ENCODE measurements around the gene HOXA6. TPM values are rescaled to one million over a fixed set of nuclear protein-coding genes. Genes with fewer than 3 reads are reported as not detected.

HOXA6 gene
- total RNA-seq = not detected in 2 replicates

DNA sequence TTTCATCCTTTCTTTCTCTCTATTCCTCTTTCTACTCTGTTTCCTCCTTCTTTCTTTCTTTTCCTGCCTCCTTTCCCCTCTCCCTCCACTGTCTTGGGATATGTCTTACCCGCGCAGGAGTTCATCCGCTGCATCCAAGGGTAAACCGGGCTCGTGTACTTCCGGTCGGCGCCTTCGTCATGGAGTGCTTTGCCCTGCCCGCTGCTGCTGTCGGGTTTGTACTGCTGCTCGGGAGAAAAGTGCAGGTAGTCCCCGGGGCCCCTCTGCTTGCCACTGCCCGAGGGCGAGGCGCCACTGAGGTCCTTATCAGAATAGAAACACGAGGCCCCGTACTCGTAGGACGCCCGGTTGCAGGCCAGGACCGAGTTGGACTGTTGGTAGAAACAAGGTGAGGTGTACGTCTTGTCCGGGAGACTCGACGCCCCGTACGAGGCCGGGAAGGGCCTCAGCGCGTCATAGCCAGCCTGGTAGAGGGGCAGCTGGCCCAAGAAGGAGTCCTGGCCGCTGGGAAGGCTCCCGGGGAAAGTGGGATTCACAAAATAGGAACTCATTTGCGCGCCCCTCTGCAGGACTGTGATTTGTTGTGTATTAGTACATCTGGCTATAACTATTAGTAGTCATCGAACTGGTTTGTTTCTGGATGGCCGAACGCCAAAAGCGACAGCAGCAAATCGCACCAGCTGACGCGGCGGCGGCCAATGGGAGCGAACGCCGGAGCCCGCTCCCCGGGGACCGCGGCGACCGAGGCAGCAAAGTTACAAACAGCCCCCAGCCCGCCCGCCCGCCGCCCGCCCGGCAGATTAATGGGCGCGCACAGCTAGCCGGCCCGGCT lies at the start of gene HOXA6:
Gene HOXA6 (minus strand): TSS at position 576 of the 832 bp plus-strand sequence. CDS start 25 bp downstream, at position 551.
- intact Hi-C loops (cut with micrococcal nuclease) = no loop called here

DNA sequence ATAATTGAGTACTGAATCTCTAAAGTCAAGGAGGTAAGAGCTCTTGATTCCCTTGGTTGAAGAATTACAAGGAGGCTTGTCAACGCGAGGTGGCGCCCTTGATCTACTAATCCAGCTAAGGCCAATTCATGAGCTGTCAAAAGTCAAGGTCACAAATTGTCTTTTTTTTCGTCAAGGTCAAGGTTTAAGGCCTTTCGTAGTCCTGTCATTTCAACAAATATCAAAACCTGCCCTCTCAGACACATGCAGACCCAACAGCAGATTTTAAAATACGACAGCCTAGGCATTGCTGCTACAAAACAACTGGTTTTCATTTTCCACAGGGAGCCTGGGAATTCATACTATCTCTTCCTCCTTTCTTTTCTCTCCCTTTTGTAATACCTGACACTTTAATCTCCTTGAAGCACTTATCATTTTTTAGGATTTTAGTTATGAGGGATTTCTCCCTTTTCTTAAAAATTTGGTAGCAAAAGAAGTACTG lies 48.8 kb upstream of the HOXA6 start:
- intact Hi-C loops (cut with micrococcal nuclease) = loop anchor here (1.0 to 5.0 kb wide), 11 partner anchors 34 to 1656 kb away; no protein-coding TSS in a partner anchor

DNA sequence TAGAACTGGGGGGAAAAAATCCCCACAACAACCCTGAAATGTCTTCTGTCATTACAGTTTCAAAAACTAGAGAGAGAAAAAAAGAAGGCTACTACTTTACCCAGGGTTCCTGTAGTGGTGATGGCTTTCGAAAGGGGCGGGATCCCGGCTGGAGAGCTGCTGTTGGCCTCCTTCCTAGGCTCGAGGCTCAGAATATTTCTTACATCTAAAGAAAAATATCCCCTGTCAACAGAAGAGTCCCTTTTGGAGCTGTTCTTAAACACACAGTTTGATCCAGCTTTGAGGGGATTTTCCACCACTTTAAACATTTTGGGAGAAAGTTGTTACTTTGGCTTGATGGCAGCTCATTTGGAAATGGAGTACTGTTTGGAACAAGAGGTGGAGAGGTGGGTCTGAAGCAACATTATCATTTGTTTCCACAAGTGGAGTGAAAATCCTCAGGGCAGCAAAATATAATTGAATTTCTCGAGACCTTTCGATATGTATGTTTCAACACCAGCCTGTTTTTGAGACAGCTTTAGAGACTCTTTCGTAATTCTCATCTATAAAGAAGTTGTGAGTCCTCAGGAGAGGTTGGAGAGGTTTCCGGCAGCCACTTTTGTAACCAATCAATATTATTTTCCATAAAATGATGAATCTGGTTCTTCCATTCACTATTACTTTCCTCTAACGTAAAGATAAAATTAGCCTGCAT lies 47.3 kb upstream of the HOXA6 start:
- intact Hi-C loops (cut with micrococcal nuclease) = loop anchor here (5.0 kb wide), 2 partner anchors 33 to 1432 kb away; no protein-coding TSS in a partner anchor

DNA sequence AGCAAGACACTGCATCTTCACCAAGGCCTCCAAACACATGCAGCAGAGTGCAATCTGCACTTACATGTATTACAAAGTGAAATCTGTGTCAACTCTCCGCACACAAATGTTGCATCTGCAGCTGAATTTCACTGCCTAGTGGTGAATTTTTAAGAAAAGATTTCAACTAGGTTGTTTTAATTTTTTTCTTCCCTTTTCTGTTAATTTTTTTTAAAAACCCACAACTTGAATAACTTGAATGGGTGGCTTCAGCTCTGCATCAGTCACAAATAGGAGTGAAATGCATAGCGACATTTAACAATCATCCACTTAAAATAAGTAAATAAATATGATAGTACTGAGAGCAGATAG lies 46.4 kb upstream of the HOXA6 start:
- intact Hi-C loops (cut with micrococcal nuclease) = no loop called here

DNA sequence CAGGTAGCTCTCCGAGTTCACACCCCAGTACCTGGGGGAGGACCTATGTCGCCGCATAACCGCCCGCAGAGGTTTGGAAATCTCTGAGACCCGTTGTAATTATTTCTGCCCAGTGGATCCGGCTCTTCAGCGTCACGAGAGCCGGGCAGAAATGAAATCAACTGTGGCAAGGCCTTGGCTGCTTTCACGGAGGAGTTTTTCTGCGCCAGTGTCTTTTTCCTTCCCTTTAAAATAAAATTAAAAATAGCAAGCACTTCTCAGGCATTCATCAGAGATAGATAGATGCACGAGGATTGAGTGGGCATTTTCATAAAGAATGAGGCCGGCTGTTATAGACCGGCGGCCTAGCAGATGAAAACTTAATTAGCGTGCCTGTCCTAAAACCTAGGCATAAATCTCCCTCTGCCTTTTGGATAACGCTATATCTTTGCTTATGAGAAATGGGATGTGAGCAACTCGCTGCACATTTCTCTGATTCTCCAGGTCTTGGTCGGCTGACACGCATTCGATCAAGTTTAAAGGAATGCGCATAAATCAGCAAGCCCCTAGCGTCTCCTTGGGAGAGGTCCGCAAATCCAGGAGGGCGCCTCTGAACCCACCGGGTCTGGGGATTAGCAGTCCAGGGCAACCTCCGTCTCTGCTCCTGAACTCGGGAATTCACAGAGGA lies 45.9 kb upstream of the HOXA6 start:
- intact Hi-C loops (cut with micrococcal nuclease) = no loop called here

DNA sequence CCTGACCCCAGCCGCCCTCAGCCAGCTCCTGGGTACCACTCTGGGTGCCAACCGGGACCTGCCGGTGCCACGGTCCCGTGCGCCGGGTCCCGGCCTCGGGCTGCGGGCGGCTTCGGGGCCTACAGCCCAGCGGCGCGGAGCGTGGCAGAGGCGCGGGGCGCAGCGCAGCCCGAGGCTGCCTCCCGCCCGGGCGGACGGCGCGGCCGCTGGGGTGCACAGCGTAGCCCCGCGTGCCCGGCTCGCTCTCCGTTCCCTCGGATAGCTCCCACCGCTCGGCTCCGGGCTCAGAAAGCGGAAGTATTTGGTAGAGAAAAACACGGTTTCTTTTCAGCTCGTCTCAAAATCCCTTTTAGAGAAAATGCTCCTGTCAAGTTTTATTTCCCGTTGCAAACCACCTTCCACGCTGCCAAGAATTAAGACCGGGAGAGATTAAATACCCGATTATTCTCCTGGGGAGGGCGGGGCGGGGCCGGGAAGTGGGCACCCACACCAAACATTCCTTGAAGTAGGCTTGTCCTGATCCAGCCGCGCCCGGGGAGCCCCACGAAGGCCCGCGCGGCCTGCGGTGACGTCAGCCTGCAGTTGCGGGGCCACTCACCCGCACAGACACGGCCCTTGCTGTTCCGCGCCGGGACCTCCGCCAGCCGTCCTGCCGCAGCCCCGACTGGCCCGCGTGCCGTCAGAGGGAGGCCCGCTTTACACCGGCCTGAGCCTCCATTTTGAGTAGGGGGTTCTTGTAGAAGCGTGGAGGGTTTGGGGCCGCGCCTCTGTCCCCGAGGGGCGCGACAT lies 45.2 kb upstream of the HOXA6 start:
- intact Hi-C loops (cut with micrococcal nuclease) = no loop called here

DNA sequence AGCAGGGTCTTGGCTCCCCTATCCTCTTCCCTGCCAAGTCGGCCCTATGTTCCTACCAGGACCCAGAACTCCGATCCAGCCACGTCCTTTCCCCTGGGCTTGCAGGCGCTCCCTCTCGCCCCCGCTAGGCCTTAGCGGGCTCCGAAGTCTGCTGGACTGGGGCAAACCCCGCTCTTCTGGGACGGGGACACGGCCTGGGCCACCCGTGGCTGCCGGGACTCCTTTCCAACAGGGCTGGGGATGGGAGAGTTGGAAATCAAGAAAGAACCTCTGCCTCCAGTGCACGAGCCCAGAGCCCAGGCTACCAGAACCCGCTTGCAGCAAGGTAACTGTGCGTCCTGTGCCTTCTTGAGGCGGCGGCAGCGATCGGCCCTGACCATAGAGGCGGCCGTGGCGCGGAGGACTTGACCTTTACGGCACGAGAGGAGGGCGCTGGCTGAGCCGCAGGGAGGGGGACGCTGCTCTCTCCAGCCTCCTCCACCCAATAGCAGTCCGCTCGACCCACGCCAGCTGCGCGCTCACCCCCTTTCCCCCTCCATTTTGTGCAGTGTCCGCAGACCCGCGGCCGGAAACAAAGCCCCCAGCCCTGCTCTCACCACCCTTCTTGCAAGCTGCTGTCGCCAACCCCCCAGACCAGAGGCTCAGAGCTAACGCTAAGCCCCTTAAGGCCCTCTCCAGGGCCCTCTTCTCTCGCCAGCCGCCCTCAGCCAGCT lies 44.4 kb upstream of the HOXA6 start:
- intact Hi-C loops (cut with micrococcal nuclease) = no loop called here

DNA sequence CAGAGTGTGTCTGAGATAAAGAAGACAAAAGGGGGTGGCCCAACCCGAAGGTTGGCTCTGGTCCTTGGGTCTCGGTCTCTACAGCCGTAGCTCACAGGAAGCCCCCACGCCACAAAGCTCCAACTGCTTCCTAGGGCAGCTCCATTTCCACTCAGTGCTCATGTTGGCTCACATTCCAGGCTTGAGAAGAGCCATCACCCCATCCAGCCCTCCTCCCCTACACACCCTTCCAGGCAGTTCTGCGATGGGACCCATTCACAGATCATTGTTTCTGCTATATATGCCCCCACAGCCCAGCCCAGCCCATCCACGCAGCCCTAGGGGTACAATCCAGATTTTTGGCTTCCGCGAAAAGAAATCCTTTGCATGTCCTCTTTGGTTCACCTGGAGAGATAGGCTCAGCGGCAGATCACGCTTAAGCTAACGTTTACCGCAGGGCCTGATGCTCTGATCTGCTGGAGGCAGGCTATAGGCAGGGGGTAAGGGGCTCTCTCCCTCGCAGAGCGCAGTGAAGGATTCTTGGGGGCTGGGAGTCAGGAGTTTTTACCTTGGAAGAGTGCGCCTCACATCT lies 43.7 kb upstream of the HOXA6 start:
- intact Hi-C loops (cut with micrococcal nuclease) = no loop called here

DNA sequence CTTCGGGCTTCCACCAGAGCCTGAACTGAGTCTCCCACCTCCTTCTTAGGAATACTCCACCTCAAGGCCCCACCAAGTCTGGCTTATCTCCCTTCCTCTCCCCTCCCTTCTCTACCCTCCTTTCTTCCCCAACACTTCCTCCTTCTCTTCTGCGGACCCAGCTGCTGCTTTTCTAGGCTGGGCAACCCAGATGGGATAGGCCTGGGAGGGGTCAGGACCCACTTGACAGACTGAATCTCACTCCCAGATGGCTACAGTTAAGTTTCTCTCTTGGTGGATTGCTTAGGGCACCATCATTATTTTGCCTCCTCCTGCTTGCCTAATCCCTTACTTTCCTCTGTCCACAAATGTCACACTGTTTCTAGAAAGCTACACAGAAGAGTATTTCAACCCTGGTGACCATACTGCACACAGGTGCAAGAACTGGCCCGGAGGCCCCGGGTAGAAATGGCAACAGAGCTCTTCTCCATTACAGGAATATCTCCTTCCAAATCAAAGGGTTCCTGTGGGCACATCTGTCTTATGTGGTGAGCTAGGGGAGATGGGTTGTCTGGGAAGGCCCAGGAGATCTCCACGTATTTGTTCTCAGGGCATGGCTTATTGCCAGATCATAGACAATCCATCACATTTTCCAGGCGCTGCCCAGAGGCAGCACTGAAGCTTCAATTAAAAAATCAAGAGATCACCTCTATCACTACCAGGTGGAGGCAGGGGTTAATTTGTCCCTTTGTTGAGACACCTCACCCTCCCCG lies 42.6 kb upstream of the HOXA6 start:
- intact Hi-C loops (cut with micrococcal nuclease) = loop anchor here (2.0 kb wide), 1 partner anchor 17 kb away; no protein-coding TSS in a partner anchor

DNA sequence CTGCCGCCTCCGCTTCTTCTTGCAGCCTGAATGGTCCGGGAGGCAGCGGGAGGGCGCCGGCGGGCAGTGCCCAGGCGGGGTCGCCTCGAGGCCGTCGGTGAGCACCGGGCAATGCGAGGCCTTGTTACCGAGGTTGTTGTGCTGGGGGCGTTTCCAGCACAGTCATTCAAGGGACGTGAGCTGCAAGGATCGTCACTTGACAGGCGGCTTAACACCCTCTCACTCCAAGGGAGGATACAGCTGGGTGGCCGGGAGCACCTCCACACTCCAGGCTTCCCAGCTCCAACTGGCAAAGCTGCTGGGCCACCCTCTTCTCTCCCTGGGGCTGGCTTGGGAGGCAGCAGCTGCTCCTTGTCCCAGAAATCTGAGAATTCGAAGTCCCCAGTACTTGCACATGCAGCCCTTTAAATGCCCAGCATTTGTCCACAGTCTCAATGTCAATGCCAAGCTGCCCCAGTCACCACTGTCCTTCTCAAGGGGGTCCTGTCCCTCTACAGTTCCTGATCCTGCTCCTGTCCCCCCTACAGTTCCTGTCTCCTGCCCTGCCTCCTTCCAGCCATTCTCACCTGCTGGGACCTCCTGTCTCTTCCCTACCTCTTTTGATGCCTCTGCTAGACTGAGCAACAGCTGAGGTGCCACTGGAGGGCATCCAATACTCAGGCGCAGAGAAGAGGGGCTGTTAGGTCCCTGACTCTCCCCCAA lies 41.9 kb upstream of the HOXA6 start:
- intact Hi-C loops (cut with micrococcal nuclease) = loop anchor here (2.0 kb wide), 1 partner anchor 17 kb away; no protein-coding TSS in a partner anchor

DNA sequence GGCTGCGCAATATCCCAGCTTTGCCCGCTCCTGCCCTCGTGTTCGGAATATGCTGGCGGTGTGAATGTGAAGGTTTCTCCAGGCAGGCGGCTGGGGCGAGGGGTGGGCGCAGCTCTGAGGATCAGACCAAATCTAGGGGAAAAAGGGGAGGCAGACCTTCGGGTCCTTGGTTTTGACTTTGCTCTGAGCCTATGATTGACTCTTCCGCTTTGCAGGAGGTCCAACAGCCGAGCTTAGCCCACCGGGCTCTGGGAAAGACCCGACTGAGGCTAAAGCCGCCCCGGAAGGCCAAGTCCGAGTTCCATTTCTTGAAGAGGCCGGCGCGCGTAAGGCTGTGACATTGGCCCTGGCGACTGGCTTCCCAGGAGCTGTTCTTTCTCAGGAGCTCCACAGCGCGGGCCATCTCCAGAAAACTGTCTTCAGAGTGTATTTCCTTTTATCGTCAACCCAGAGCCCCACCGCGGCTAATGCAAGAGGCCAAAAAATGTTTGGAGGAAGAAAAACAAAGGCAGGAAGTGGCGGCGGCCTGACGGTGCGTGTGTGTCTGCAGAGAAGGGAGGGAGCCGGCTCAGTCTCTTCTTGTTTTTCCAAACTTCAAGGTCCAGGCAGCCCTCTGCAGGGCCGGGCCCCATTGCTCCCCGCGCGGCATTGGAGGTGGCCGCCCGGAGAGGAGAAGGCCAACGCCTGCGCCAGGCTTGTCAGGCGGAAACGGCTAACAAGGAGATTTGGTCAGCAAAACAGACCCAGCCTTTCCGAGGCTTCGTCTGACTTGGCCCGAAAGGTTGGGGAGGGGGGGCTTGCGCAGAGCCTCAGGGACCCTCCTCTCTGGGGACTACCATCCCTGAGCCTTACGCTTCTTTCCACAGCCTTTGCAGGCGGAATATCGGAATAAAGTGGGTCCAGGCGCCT lies 41.1 kb upstream of the HOXA6 start:
- intact Hi-C loops (cut with micrococcal nuclease) = loop anchor here (2.0 kb wide), 1 partner anchor 18 kb away; no protein-coding TSS in a partner anchor

DNA sequence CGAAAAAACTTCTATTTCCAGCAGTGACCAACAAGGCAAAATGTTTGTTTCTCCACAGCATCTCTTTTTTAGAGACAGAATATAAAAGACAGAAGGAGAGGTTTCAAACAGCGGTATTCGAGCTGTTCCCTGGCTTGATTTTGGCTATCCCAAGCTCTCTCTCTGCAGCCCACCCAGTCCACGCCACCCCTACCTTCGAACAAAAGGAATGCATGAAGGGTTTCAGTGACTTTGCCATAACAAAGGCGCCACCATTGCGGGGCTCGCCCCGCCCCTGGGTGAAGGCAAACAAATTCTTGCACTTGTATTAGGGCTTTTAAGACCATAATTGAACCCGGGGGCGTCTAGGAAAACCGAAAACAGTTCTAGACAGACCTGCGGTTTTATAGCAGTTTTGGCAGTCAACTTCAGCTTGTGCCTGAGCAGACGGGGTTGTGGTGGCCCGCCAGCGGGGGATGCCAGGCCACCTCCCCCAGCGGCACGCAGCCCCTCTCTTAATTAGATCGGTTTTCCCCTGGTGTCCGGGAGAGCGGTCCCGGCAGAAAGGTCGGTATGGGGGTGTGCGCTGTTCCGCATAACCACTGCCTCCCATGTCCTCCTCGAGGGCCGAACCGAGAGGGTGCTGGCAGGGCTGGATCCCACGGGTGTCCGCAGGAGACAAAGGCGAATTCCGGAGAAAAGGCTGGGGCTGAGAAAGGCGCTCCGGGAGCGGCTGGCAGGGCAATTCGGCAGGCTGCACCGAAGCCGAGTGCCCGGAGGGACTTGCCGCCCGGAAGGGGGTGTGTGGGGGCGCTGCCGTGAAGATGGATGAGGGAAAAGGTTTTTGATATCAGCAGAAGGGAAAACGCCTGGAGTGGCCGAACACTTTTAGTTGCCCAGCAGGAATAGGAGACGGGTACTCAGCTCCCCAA lies 40.2 kb upstream of the HOXA6 start:
- intact Hi-C loops (cut with micrococcal nuclease) = loop anchor here (2.0 kb wide), 1 partner anchor 19 kb away; no protein-coding TSS in a partner anchor

DNA sequence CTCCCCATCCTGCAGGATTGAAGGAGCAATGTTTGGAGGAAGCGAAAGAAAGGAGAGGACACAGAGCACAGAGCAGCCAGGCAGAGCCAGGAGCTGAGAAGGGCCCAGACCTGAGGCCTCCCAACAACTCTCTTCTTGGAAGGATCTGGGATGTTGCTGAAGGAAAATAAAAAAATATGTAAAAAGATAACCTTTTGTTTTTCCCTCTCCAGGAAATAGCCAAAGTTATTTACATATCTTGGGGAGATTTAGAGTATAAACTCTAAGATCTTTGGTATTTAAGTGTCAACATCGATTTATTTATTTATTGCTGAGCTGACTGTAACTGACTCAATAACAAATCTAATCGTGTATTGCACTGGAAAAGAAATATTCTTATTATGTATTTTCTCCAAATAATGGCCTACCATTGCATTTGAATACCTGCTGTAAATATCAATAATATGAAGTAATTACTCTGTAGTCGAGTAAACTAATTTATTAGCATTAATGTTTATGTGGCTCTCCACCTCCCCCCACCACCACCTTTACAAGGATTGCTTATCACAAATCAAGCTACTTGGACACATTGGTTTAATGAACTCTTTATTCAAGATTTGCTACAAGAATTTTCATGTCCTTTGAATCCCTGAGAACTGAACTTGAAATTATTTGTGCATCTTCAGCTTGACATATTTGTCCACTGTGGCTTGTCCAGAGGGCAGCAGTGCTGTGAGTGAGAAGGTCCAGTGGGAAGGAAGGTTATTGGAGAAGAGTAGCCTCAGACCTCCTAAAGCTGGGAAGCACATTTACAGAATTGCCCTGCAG lies 39.3 kb upstream of the HOXA6 start:
- intact Hi-C loops (cut with micrococcal nuclease) = no loop called here

DNA sequence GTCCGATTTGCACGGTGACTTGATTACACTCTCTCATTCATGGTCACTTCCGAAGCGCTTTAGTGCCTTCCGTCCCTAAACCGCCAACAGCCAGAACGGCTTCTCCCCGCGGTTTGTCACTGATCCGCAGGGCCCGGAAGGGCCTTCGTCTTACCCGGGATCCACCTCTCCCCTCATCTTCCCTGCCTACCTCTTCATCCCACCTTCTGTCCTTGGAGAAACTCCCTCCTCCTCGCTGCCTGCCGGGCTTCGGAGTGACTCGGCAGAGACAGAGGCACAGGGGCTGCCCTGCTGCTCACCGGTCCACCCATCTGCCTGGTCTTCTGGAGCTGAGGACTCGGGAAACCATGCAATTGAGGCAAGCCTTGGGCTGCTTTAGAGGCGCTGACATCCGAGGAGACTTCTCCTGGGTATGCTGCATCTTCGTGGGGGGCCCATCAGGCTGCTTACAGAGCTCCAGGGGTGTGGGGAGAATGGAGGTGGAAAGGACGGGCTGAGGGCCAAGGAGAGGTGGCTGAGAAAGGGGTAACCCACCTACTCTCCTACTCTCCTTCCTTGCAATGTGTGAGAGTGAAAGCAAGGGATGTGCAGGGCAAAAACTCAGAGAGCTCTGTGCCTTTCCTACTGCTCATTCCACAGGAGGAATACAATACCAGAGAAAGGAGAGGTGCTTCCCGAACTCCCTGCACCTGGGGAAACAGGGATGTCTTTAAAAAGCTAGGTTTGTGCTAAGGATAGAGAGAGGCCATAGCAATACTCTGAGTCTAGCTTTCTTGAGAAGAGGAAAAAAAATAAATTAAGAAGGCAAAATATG lies 38.5 kb upstream of the HOXA6 start:
- intact Hi-C loops (cut with micrococcal nuclease) = loop anchor here (2.0 kb wide), 1 partner anchor 17 kb away; no protein-coding TSS in a partner anchor
